ENCODE data around the gene PEMT. TPM values are rescaled to one million over a fixed set of nuclear protein-coding genes. Genes with fewer than 3 reads are reported as not detected.

The PEMT gene
- total RNA-seq, 1 experiment from 2014 or later = 69.8 TPM

- DNase-seq = no peak
- Histone ChIP-seq H2AFZ (ENCODE audit: low read length) (no peak overlapping the region), H3K36me3 (ENCODE audit: insufficient read depth, low read length) (no peaks in the 10 kb centered on the region), H3K4me2 (ENCODE audit: low read depth, low read length, poor library complexity, severe bottlenecking) (no peak overlapping the region), H3K9ac (ENCODE audit: low read length) (no peak overlapping the region), H3K27ac (ENCODE audit: low read length) (no peak overlapping the region), H3K4me1 (ENCODE audit: low read length) (no peaks in the 10 kb centered on the region), H3K9me3 (ENCODE audit: low read length) (no peaks in the 10 kb centered on the region), H3K79me2 (ENCODE audit: low read length) (no peaks in the 10 kb centered on the region), H3K4me3 (ENCODE audit: low read length) (no peak overlapping the region), H3K9me2 (replicated peaks; ENCODE audit: insufficient read depth, low read length) (no peaks in the 10 kb centered on the region), H3K27me3 (ENCODE audit: low read length) (no peaks in the 10 kb centered on the region), H4K20me1 (ENCODE audit: insufficient read depth, low read depth, low read length) (peaks cover 15% of the 10 kb centered on the region; the same call in 1 of the 2 replicates)
These were observed 65.1 kb downstream of the PEMT start for GRCh38 chr17:17526369-17526768.

GRCh38 chr17:17525956-17526355 is 65.6 kb downstream of the PEMT start:
- no peaks in the 10 kb centered on the region for H3K36me3 ChIP-seq (ENCODE audit: insufficient read depth, low read length)

GRCh38 chr17:17525311-17525710 is 66.2 kb downstream of the PEMT start:
- H3K9ac ChIP-seq (ENCODE audit: low read length) = no peak overlapping the region
- no peak for DNase-seq
- H3K27ac ChIP-seq (ENCODE audit: low read length) = no peak overlapping the region
- H3K9me3 ChIP-seq (ENCODE audit: low read length) = no peaks in the 10 kb centered on the region
- no peaks in the 10 kb centered on the region for H3K36me3 ChIP-seq (ENCODE audit: insufficient read depth, low read length)
- H4K20me1 ChIP-seq (ENCODE audit: insufficient read depth, low read depth, low read length) = peaks cover 15% of the 10 kb centered on the region; the same call in 1 of the 2 replicates
- H3K27me3 ChIP-seq (ENCODE audit: low read length) = no peaks in the 10 kb centered on the region
- no peaks in the 10 kb centered on the region for H3K79me2 ChIP-seq (ENCODE audit: low read length)
- no peak overlapping the region for H3K4me3 ChIP-seq (ENCODE audit: low read length)
- no peak overlapping the region for H3K4me2 ChIP-seq (ENCODE audit: low read depth, low read length, poor library complexity, severe bottlenecking)
- no peaks in the 10 kb centered on the region for H3K4me1 ChIP-seq (ENCODE audit: low read length)
- no peak overlapping the region for H2AFZ ChIP-seq (ENCODE audit: low read length)
- no peaks in the 10 kb centered on the region for H3K9me2 ChIP-seq (replicated peaks; ENCODE audit: insufficient read depth, low read length)

More at GRCh38 chr17:17525956-17526355, 65.6 kb downstream of the PEMT start:
- Histone ChIP-seq H3K27ac (ENCODE audit: low read length) (no peak overlapping the region), H3K9me2 (replicated peaks; ENCODE audit: insufficient read depth, low read length) (no peaks in the 10 kb centered on the region), H3K27me3 (ENCODE audit: low read length) (no peaks in the 10 kb centered on the region), H3K9ac (ENCODE audit: low read length) (no peak overlapping the region), H2AFZ (ENCODE audit: low read length) (no peak overlapping the region), H3K4me1 (ENCODE audit: low read length) (no peaks in the 10 kb centered on the region), H3K4me2 (ENCODE audit: low read depth, low read length, poor library complexity, severe bottlenecking) (no peak overlapping the region), H3K9me3 (ENCODE audit: low read length) (no peaks in the 10 kb centered on the region), H4K20me1 (ENCODE audit: insufficient read depth, low read depth, low read length) (peaks cover 15% of the 10 kb centered on the region; the same call in 1 of the 2 replicates), H3K79me2 (ENCODE audit: low read length) (no peaks in the 10 kb centered on the region), H3K4me3 (ENCODE audit: low read length) (no peak overlapping the region)
- no peak for DNase-seq

DNA sequence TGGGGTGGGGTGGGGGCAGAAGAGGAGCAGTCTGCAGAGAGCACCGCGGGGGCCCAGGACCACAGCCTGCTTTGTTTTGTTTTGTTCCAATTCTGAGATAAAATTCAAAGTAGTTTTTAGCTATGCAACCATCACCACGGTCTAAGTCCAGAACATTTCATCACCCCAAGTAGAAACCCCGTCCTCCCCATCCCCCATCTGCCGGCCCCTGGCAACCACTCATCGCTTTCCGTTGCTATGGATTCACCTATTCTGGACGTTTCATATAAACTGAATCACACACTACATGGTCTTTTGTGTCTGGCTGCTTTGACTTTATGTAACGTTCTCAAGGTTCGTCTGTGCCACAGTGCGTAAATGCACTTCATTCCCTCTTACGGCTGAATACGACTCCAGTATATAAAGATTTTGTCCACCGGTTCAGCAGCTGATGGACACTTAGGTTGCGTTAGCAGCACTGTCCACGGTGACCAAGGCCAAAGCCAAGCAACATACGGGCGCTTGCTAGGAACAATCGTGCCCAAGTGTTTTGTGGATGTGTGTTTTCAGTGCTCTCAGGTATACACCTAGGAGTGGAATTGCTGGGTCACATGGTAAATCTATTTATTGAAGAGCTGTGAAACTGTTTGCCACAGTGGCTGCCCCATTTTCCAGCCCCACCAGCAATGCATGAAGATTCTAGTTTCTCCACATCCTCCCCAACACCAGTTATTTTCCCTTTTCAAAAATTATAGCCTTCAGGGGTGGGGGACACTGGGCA is 67.6 kb downstream of the PEMT start:
- Histone ChIP-seq H4K20me1 (ENCODE audit: insufficient read depth, low read depth, low read length) (peaks cover 9% of the 10 kb centered on the region; the same call in 1 of the 2 replicates), H3K4me2 (ENCODE audit: low read depth, low read length, poor library complexity, severe bottlenecking) (no peak overlapping the region), H3K36me3 (ENCODE audit: insufficient read depth, low read length) (no peaks in the 10 kb centered on the region), H3K9ac (ENCODE audit: low read length) (no peak overlapping the region), H3K4me1 (ENCODE audit: low read length) (no peaks in the 10 kb centered on the region), H3K9me3 (ENCODE audit: low read length) (no peaks in the 10 kb centered on the region), H3K79me2 (ENCODE audit: low read length) (no peaks in the 10 kb centered on the region), H2AFZ (ENCODE audit: low read length) (no peak overlapping the region), H3K27me3 (ENCODE audit: low read length) (no peaks in the 10 kb centered on the region), H3K9me2 (replicated peaks; ENCODE audit: insufficient read depth, low read length) (no peaks in the 10 kb centered on the region), H3K27ac (ENCODE audit: low read length) (no peak overlapping the region), H3K4me3 (ENCODE audit: low read length) (no peak overlapping the region)
- no peak for DNase-seq

DNA sequence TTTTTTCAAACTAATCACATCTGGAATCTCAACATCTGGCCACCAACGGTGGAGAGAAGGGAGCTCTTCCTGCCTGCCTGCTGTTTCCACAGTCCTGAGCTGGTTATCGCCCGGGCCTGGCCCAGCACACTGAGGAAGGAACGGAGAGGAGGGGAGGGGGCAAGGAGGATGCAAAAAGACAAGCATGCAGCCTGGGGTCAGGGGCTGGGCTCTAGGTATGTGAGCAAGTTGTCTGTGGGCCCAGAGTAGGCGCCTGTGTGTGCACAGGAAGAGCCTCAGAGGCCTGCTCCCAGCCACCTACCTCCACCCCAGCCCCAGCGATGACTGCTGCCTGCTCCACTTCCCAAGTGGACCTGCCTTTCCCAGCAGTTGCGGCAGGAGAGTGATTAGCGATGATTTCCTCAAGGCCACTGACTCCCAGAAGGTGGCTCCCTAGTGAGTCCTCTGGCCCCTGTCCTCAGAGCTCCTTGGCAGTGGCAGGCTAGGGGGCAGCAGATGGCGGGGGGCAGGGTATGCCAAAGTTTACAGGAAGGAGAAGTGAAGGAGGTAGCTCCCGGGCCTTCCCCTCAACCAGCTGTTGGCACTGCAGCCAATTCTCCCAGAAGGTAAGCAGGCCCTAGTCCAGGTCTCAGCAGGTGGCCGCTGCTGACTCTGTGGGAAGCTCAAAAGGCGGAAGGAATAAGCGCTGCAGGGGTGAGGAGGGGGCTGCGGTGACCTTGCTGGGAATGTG is 68.3 kb downstream of the PEMT start:
- Histone ChIP-seq H3K9ac (ENCODE audit: low read length) (no peak overlapping the region), H3K36me3 (ENCODE audit: insufficient read depth, low read length) (no peaks in the 10 kb centered on the region), H3K27ac (ENCODE audit: low read length) (no peak overlapping the region), H3K9me2 (replicated peaks; ENCODE audit: insufficient read depth, low read length) (no peaks in the 10 kb centered on the region), H3K27me3 (ENCODE audit: low read length) (no peaks in the 10 kb centered on the region), H3K4me2 (ENCODE audit: low read depth, low read length, poor library complexity, severe bottlenecking) (no peak overlapping the region), H3K4me1 (ENCODE audit: low read length) (peaks cover under 1% of the 10 kb centered on the region), H3K79me2 (ENCODE audit: low read length) (no peaks in the 10 kb centered on the region), H4K20me1 (ENCODE audit: insufficient read depth, low read depth, low read length) (peaks cover 9% of the 10 kb centered on the region; the same call in 1 of the 2 replicates), H3K4me3 (ENCODE audit: low read length) (no peak overlapping the region), H3K9me3 (ENCODE audit: low read length) (no peaks in the 10 kb centered on the region), H2AFZ (ENCODE audit: low read length) (no peak overlapping the region)
- DNase-seq = no peak

DNA sequence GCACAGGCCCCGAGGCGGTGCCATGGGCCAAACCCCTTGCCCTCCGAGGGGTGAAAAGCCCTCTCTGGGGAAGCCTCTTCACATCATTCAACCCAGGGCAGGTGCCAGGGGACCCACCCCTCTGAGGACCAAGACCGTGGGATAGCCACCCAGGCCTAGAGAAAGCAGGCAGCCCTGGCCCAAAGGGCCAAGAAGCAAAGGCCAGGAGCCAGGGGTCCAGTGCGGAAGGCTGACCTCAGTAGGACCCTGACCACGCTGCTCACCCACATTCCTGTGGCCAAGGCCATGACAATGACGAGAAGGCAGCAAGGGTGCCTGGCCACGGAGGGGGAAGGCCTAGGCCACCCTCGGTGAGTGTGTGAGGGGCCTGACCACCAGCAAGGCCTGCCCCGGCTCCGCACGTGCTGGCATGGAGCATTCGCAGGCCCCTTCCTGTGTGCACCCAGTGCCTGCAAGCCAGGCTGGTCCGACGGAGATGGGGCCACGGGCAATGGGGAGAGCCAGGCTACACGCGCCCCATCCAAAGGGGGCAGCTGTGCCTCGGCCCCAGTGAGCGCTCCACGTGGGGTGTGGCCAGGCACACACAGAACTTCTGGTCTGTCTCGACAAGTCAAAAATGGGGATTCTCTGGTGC is 70.8 kb downstream of the PEMT start:
- H3K4me2 ChIP-seq (ENCODE audit: low read depth, low read length, poor library complexity, severe bottlenecking) = no peak overlapping the region
- H3K27me3 ChIP-seq (ENCODE audit: low read length) = no peaks in the 10 kb centered on the region
- H3K9ac ChIP-seq (ENCODE audit: low read length) = no peak overlapping the region
- no peak overlapping the region for H3K4me3 ChIP-seq (ENCODE audit: low read length)
- no peak overlapping the region for H2AFZ ChIP-seq (ENCODE audit: low read length)
- no peaks in the 10 kb centered on the region for H3K9me2 ChIP-seq (replicated peaks; ENCODE audit: insufficient read depth, low read length)
- H3K4me1 ChIP-seq (ENCODE audit: low read length) = peaks cover 6% of the 10 kb centered on the region
- no peaks in the 10 kb centered on the region; the same call in 1 of the 2 replicates for H4K20me1 ChIP-seq (ENCODE audit: insufficient read depth, low read depth, low read length)
- H3K27ac ChIP-seq (ENCODE audit: low read length) = no peak overlapping the region
- no peaks in the 10 kb centered on the region for H3K9me3 ChIP-seq (ENCODE audit: low read length)
- no peaks in the 10 kb centered on the region for H3K79me2 ChIP-seq (ENCODE audit: low read length)
- H3K36me3 ChIP-seq (ENCODE audit: insufficient read depth, low read length) = no peaks in the 10 kb centered on the region
- DNase-seq = no peak

DNA sequence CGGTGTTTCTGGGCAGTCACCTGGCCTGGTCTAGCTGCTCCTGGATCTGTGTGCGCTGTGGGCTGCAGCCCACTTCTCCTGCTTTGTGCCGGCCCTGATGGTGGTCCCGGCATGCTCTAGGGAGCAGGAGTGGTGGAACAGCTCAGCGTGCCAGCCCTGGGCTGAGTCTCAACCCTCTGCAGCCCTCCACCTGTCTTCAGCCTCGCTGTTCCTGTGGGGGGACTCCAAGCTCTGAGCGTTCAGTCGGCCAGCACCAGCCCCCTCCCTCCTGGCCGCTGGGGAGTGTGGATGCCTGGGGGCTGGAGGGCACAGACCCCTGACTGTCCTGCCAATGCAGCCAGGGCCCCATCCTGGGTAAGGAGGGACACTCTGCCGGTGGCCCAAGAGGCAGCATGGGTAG is 71.6 kb downstream of the PEMT start:
- Histone ChIP-seq H3K27ac (ENCODE audit: low read length) (no peak overlapping the region), H3K4me2 (ENCODE audit: low read depth, low read length, poor library complexity, severe bottlenecking) (no peak overlapping the region), H3K27me3 (ENCODE audit: low read length) (no peaks in the 10 kb centered on the region), H3K9me2 (replicated peaks; ENCODE audit: insufficient read depth, low read length) (no peaks in the 10 kb centered on the region), H3K36me3 (ENCODE audit: insufficient read depth, low read length) (no peaks in the 10 kb centered on the region), H3K9me3 (ENCODE audit: low read length) (no peaks in the 10 kb centered on the region), H3K4me3 (ENCODE audit: low read length) (no peak overlapping the region), H3K9ac (ENCODE audit: low read length) (no peak overlapping the region), H2AFZ (ENCODE audit: low read length) (no peak overlapping the region), H3K79me2 (ENCODE audit: low read length) (no peaks in the 10 kb centered on the region), H4K20me1 (ENCODE audit: insufficient read depth, low read depth, low read length) (no peaks in the 10 kb centered on the region; the same call in 1 of the 2 replicates), H3K4me1 (ENCODE audit: low read length) (peaks cover 6% of the 10 kb centered on the region)
- DNase-seq = no peak

DNA sequence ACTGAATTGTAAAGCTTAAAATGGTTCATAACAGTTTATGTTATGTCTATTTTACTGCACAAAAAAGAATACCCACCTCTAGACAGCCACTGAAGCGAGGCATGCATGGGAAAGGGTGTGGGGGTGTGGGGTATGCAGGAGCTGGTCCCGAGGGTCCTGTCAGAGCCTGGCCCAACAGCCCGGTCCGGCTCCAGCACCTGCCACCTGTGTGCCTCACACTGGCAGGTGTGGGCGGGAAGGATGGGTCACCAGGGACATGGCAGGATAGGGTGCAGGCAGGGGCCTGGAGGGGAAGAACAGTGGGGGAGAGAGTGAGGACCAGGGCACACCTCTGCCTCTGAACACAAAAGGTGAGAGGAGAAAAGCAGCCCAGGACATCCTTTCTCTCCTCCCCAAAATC is 72.6 kb downstream of the PEMT start:
- Histone ChIP-seq H3K9ac (ENCODE audit: low read length) (no peak overlapping the region), H3K27me3 (ENCODE audit: low read length) (no peaks in the 10 kb centered on the region), H3K36me3 (ENCODE audit: insufficient read depth, low read length) (no peaks in the 10 kb centered on the region), H3K9me3 (ENCODE audit: low read length) (no peaks in the 10 kb centered on the region), H3K27ac (ENCODE audit: low read length) (no peak overlapping the region), H3K9me2 (replicated peaks; ENCODE audit: insufficient read depth, low read length) (no peaks in the 10 kb centered on the region), H4K20me1 (ENCODE audit: insufficient read depth, low read depth, low read length) (no peaks in the 10 kb centered on the region; the same call in 1 of the 2 replicates), H3K4me3 (ENCODE audit: low read length) (no peak overlapping the region), H2AFZ (ENCODE audit: low read length) (no peak overlapping the region), H3K79me2 (ENCODE audit: low read length) (no peaks in the 10 kb centered on the region), H3K4me2 (ENCODE audit: low read depth, low read length, poor library complexity, severe bottlenecking) (no peak overlapping the region), H3K4me1 (ENCODE audit: low read length) (peaks cover 6% of the 10 kb centered on the region)
- no peak for DNase-seq

Measured in Karpas-422 (cell line).